Caco-2 (cell line): ENCODE data around the gene SP2. TPM values are rescaled to one million over a fixed set of nuclear protein-coding genes. Genes with fewer than 3 reads are reported as not detected.
A peak's percentile ranks its signal among the peaks of the same experiment; 100 is the strongest.

Experiments used
- BruUV-seq: library from RNA; stranded (reverse); fragments of 400-500 nt; replicated peaks from 2 replicates; lab custom pipeline; 2021; lab: Mats Ljungman, UMichigan
- CTCF ChIA-PET: fragments of 300-600 bp; sonication (Branson Sonifier 250); formaldehyde crosslinking; loops from one replicate; lab custom pipeline; 2022; ENCODE audit warnings: antibody characterized with exemption; lab: Charles Lee
- POLR2A ChIA-PET: fragments of 300-600 bp; sonication (Branson Sonifier 250); formaldehyde crosslinking; loops from one replicate; lab custom pipeline; 2022; ENCODE audit warnings: antibody characterized with exemption; lab: Charles Lee
- DNase-seq, 2 experiments: peaks; one replicate each; pipeline versions ENCODE4 v3.0.0 to v3.0.0-alpha.2; 2020 to 2022
- H3K27me3 ChIP-seq: replicated peaks from 2 replicates; pipeline ENCODE4 v1.6.0; 2011; ENCODE audit warnings: low read length; ENCODE audit not compliant: control insufficient read depth, insufficient read depth
- H3K36me3 ChIP-seq: 2 replicates; pipeline ENCODE4 v1.5.1; 2011; ENCODE audit warnings: low read length; ENCODE audit not compliant: control insufficient read depth, insufficient read depth
- H3K4me1 ChIP-seq: fragments of 250-450 bp; sonication (Bioruptor Pico); 2 replicates; pipeline ENCODE4 v1.5.1; 2020; ENCODE audit warnings: mild to moderate bottlenecking
- H3K4me3 ChIP-seq: 2 replicates; pipeline ENCODE4 v1.5.1; 2011; ENCODE audit warnings: low read depth, mild to moderate bottlenecking, control low read depth, low read length
- H3K9me3 ChIP-seq: fragments of 250-450 bp; sonication (Bioruptor Pico); 2 replicates; pipeline ENCODE4 v1.5.1; 2020; ENCODE audit warnings: mild to moderate bottlenecking, moderate library complexity
- H3K27ac Mint-ChIP-seq: one replicate; pipeline ENCODE4 v1.8.0; 2022; ENCODE audit warnings: mixed read lengths; ENCODE audit not compliant: unreplicated experiment
- H3K27me3 Mint-ChIP-seq: one replicate; pipeline ENCODE4 v1.8.0; 2022; ENCODE audit warnings: mixed read lengths; ENCODE audit not compliant: insufficient read depth, unreplicated experiment
- H3K36me3 Mint-ChIP-seq: one replicate; pipeline ENCODE4 v1.8.0; 2022; ENCODE audit warnings: mild to moderate bottlenecking, mixed read lengths; ENCODE audit not compliant: insufficient read depth, unreplicated experiment
- H3K4me1 Mint-ChIP-seq: one replicate; pipeline ENCODE4 v1.8.0; 2022; ENCODE audit warnings: low read depth, mixed read lengths; ENCODE audit not compliant: unreplicated experiment
- H3K4me3 Mint-ChIP-seq: one replicate; pipeline ENCODE4 v1.8.0; 2022; ENCODE audit warnings: mild to moderate bottlenecking, moderate library complexity, mixed read lengths; ENCODE audit not compliant: unreplicated experiment
- H3K9me3 Mint-ChIP-seq: one replicate; pipeline ENCODE4 v1.8.0; 2022; ENCODE audit warnings: mixed read lengths; ENCODE audit not compliant: unreplicated experiment
- CTCF ChIP-seq, 2 experiments: fragments of 200-600 bp in 1 of 2; IDR thresholded peaks; 1 replicate in 1 of 2; 2 replicates in 1 of 2; pipeline versions ENCODE4 v1.5.1 to v1.8.0; 2011 to 2022; ENCODE audit warnings: antibody characterized with exemption in 1 of 2, control low read depth in 1 of 2, inconsistent platforms in 1 of 2, low read depth in 1 of 2, low read length in 1 of 2, mild to moderate bottlenecking in 1 of 2, moderate library complexity in 1 of 2; ENCODE audit not compliant: insufficient read depth in 1 of 2, severe bottlenecking in 1 of 2, unreplicated experiment in 1 of 2
- intact Hi-C: fragments of 100-400 bp; cut with micrococcal nuclease; formaldehyde crosslinking; loops from one replicate; pipeline ENCODE4 v1.10.0; 2022; ENCODE audit not compliant: unreplicated experiment
- total RNA-seq: library from RNA; stranded (reverse); gene quantifications from 2 replicates; pipeline ENCODE4 v1.2.3, GENCODE V29; 2022

The SP2 gene
- total RNA-seq, 1 experiment from 2014 or later: 25.2 TPM

DNA sequence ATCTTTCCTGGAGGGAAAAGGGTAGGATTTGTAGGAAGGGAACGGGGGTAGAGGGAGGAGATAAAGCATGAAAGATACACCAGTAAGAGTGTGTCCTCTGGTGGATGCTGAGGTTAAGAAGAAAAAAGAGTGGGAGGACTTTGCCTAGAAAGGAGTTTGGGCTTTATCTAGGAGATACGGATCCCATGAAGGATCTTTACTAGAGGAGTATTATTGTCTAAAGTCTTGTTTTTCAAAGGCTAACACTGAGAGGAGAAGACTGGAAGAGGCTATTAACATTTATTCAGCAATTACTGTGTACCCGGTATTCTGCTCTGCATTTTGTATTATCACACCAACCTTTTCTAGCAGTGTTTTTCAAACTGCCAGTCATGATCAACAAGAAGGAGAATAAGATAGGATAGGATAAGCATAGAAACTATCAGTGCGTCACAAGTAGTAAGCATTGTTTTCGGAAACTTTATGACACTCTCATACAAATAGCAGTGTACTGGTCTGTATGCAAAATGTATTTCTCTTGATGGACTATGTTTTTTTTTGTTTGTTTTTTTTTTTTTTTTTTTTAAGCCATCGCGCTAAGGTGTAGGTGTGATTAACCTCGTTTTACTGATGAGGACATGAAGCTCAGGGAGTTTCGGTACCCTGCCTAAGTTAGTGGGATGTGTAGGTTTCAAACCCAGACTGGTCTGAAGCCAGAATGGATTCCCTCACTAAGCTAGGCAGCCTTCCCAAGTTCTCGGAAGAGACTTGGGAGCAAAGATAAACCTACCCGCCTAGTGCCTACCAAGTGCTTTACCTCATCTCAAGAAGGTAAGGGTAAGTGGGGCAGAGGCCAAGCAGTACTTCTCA lies 1.3 kb upstream of the SP2 start:
- no peak for DNase-seq
- no peak for TF ChIP-seq CTCF (IDR thresholded peaks at IDR 0.05; ENCODE audit: insufficient read depth in 1 of 2, low read depth in 1 of 2, low read length in 1 of 2, severe bottlenecking in 1 of 2, unreplicated experiment in 1 of 2)
- Histone ChIP-seq H3K4me3 (peak overlapping the region; percentile 60), H3K4me1 (peaks cover 10% of the 10 kb centered on the region), H3K27me3 (no peaks in the 10 kb centered on the region), H3K9me3 (no peaks in the 10 kb centered on the region), H3K36me3 (0 out of 2 replicates have a peak, but pooled peaks cover 2% of the 10 kb centered on the region)
- peaks cover 20% of the 10 kb centered on the region for H3K36me3 Mint-ChIP-seq
- ChIA-PET POLR2A (interaction anchor here (0.6 to 2.9 kb wide), 26 partner anchors 9 to 958 kb away, joined by 3 to 56 read pairs (median 6); partner anchors contain the start of genes CDK5RAP3, KPNB1, LRRC46 and MRPL10), CTCF (interaction anchor here (0.6 to 15.7 kb wide), 20 partner anchors 9 to 174 kb away, joined by 3 to 904 read pairs (median 10); partner anchors contain the start of genes CDK5RAP3, LRRC46, MRPL10 and NFE2L1)
- BruUV-seq: no TSS peak
- peaks cover 29% of the 10 kb centered on the region for H3K4me1 Mint-ChIP-seq
- H3K9me3 Mint-ChIP-seq: no peaks in the 10 kb centered on the region
- peak overlapping the region; percentile 91 for H3K27ac Mint-ChIP-seq
- intact Hi-C loops: loop anchor here (1.0 kb wide), 6 partner anchors 47 to 124 kb away; partner anchors contain the start of genes PNPO and SCRN2
- H3K4me3 Mint-ChIP-seq: peak overlapping the region; percentile 75
- peaks cover 2% of the 10 kb centered on the region for H3K27me3 Mint-ChIP-seq

DNA sequence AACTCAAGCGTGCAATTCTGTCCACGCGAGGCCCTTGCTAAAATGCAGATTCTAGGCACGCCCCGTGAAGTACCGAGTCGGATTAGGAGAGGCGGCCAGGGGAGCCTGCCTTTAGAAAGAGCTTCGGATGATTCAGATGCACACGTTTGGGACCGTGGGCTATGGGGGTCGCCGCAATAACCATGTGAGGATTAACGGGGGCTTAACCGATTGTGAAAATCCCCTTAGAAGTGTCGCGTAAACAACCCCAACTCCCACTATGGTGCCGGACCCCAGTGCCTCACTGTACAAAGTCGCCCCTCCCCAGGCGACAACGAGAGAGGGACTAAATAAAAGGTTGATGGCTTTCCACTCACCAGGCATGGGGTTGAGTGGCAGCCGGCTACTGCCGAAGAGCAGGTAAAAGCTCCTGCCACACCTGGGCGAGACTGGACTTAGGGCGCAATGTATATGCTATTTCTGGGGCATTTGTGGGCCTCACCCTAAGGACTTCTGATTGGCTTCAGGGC lies 635 bp upstream of the SP2 start:
- Histone ChIP-seq H3K4me1 (peaks cover 10% of the 10 kb centered on the region), H3K36me3 (0 out of 2 replicates have a peak, but pooled peaks cover 4% of the 10 kb centered on the region), H3K9me3 (no peaks in the 10 kb centered on the region), H3K4me3 (peak overlapping the region; percentile 60), H3K27me3 (no peaks in the 10 kb centered on the region)
- Mint-ChIP-seq H3K4me1 (peaks cover 23% of the 10 kb centered on the region), H3K36me3 (peaks cover 20% of the 10 kb centered on the region), H3K27ac (peak overlapping the region; percentile 91), H3K9me3 (no peaks in the 10 kb centered on the region), H3K4me3 (peak overlapping the region; percentile 75), H3K27me3 (peaks cover 2% of the 10 kb centered on the region)
- ChIA-PET POLR2A (interaction anchor here (0.6 to 2.9 kb wide), 29 partner anchors 9 to 957 kb away, joined by 3 to 56 read pairs (median 5); partner anchors contain the start of genes CDK5RAP3, KPNB1, LRRC46 and MRPL10), CTCF (interaction anchor here (0.6 to 15.7 kb wide), 19 partner anchors 10 to 173 kb away, joined by 3 to 904 read pairs (median 10); partner anchors contain the start of genes CDK5RAP3, LRRC46, MRPL10 and NFE2L1)
- no peak for TF ChIP-seq CTCF (IDR thresholded peaks at IDR 0.05; ENCODE audit: insufficient read depth in 1 of 2, low read depth in 1 of 2, low read length in 1 of 2, severe bottlenecking in 1 of 2, unreplicated experiment in 1 of 2)
- BruUV-seq: TSS peak; percentile 79
- no peak for DNase-seq
- intact Hi-C loops: loop anchor here (1.0 kb wide), 6 partner anchors 46 to 123 kb away; partner anchors contain the start of genes PNPO and SCRN2
